Smooth muscle cell (in vitro differentiated cells): ENCODE data around the gene ZBTB20. TPM values are rescaled to one million over a fixed set of nuclear protein-coding genes. Genes with fewer than 3 reads are reported as not detected.

Experiments used
- DNase-seq: peaks from one replicate; lab custom pipeline; 2025; ENCODE audit not compliant: unreplicated experiment; lab: John Stamatoyannopoulos, UW
- H2AFZ ChIP-seq: fragments of 200-600 bp; sonication (generic); 2 replicates; pipeline ENCODE4 v1.6.0; 2016; ENCODE audit warnings: antibody characterized with exemption, low read depth, mild to moderate bottlenecking
- H3F3A ChIP-seq: fragments of 200-600 bp; sonication (generic); 2 replicates; pipeline ENCODE4 v1.6.0; 2017; ENCODE audit warnings: antibody characterized with exemption, low read depth
- H3K27ac ChIP-seq: fragments of 200-600 bp; sonication (generic); 2 replicates; pipeline ENCODE4 v1.5.1; 2016; ENCODE audit warnings: low read depth, mild to moderate bottlenecking
- H3K27me3 ChIP-seq: fragments of 200-600 bp; sonication (generic); 2 replicates; pipeline ENCODE4 v1.6.1; 2016; ENCODE audit warnings: low read depth, mild to moderate bottlenecking
- H3K36me3 ChIP-seq: fragments of 200-600 bp; sonication (generic); 2 replicates; pipeline ENCODE4 v1.5.1; 2016; ENCODE audit warnings: low read depth
- H3K4me1 ChIP-seq: fragments of 200-600 bp; sonication (generic); 2 replicates; pipeline ENCODE4 v1.5.1; 2016; ENCODE audit warnings: low read depth
- H3K4me2 ChIP-seq: fragments of 200-600 bp; sonication (generic); 2 replicates; pipeline ENCODE4 v1.6.0; 2016; ENCODE audit warnings: mild to moderate bottlenecking
- H3K4me3 ChIP-seq: fragments of 200-600 bp; sonication (generic); 2 replicates; pipeline ENCODE4 v1.5.1; 2016; ENCODE audit warnings: mild to moderate bottlenecking
- H3K79me2 ChIP-seq: fragments of 200-600 bp; sonication (generic); 2 replicates; pipeline ENCODE4 v1.6.0; 2016; ENCODE audit warnings: low read depth, mild to moderate bottlenecking
- H3K9ac ChIP-seq: fragments of 200-600 bp; sonication (generic); 2 replicates; pipeline ENCODE4 v1.6.0; 2016; ENCODE audit warnings: low read depth
- H3K9me3 ChIP-seq: fragments of 200-600 bp; sonication (generic); replicated peaks from 2 replicates; pipeline ENCODE4 v1.5.1; 2016; ENCODE audit warnings: low read depth
- H4K20me1 ChIP-seq: fragments of 200-600 bp; sonication (generic); 2 replicates; pipeline ENCODE4 v1.6.0; 2016; ENCODE audit warnings: low read depth
- CTCF ChIP-seq: fragments of 200-600 bp; sonication (generic); IDR thresholded peaks from 2 replicates; pipeline ENCODE4 v1.5.1; 2017; ENCODE audit warnings: borderline replicate concordance, mild to moderate bottlenecking, antibody characterized with exemption; ENCODE audit not compliant: insufficient read depth, poor library complexity, severe bottlenecking
- WGBS: methylation state at CpG from one replicate; pipeline ENCODE4 v1.1.7; 2016; ENCODE audit warnings: low lambda C conversion rate; 5-methylcytosine and 5-hydroxymethylcytosine counted together
- polyA plus RNA-seq: library from polyadenylated mRNA; unstranded; fragments of >200 nt; fragmentation: Nextera tagmentation; extraction: Ambion mirVana; gene quantifications from 2 replicates; pipeline ENCODE4 v1.2.1, GENCODE V29; 2016
- total RNA-seq: library from RNA; depleted of rRNA; stranded (reverse); fragments of >200 nt; gene quantifications from 2 replicates; pipeline ENCODE4 v1.2.3, GENCODE V29; 2014

ZBTB20 gene
- total and polyA plus RNA-seq, 2 experiments from 2014 or later: 4.9 to 6.8 TPM

GRCh38 chr3:114846779-114847178 is 300.3 kb downstream of the ZBTB20 start:
- Histone ChIP-seq H3K4me3 (no peak overlapping the region), H3K9ac (no peak overlapping the region), H3F3A (no peaks in the 10 kb centered on the region), H3K27me3 (no peaks in the 10 kb centered on the region), H2AFZ (no peak overlapping the region), H3K4me1 (no peaks in the 10 kb centered on the region), H3K79me2 (no peaks in the 10 kb centered on the region), H3K36me3 (no peaks in the 10 kb centered on the region), H3K9me3 (no peaks in the 10 kb centered on the region), H3K27ac (no peak overlapping the region), H3K4me2 (no peak overlapping the region), H4K20me1 (no peaks in the 10 kb centered on the region)
- WGBS: 80% methylated on average over 3 of the region's 3 CpGs
- no peak for TF ChIP-seq CTCF
- DNase-seq: no peak

GRCh38 chr3:114846252-114846651 is 300.8 kb downstream of the ZBTB20 start:
- no peak overlapping the region for H3K4me3 ChIP-seq
- no peaks in the 10 kb centered on the region for H3F3A ChIP-seq
- 81% methylated on average over 1 of the region's 1 CpG for WGBS
- no peak overlapping the region for H2AFZ ChIP-seq
- H3K79me2 ChIP-seq: no peaks in the 10 kb centered on the region
- DNase-seq: no peak
- H3K4me1 ChIP-seq: no peaks in the 10 kb centered on the region
- no peaks in the 10 kb centered on the region for H3K36me3 ChIP-seq
- no peak overlapping the region for H3K4me2 ChIP-seq
- H4K20me1 ChIP-seq: no peaks in the 10 kb centered on the region
- H3K27ac ChIP-seq: no peak overlapping the region
- H3K9me3 ChIP-seq: no peaks in the 10 kb centered on the region
- H3K9ac ChIP-seq: no peak overlapping the region
- no peaks in the 10 kb centered on the region for H3K27me3 ChIP-seq
- TF ChIP-seq CTCF: no peak

GRCh38 chr3:114841515-114841914 is 305.6 kb downstream of the ZBTB20 start:
- 88% methylated on average over 1 of the region's 1 CpG for WGBS
- H3K9me3 ChIP-seq: no peaks in the 10 kb centered on the region
- no peak overlapping the region for H3K4me3 ChIP-seq

More at GRCh38 chr3:114841515-114841914, 305.6 kb downstream of the ZBTB20 start:
- Histone ChIP-seq H3K4me1 (no peaks in the 10 kb centered on the region), H3F3A (no peaks in the 10 kb centered on the region), H3K9ac (no peak overlapping the region), H2AFZ (no peak overlapping the region), H3K27ac (no peak overlapping the region), H3K36me3 (no peaks in the 10 kb centered on the region), H4K20me1 (no peaks in the 10 kb centered on the region), H3K27me3 (no peaks in the 10 kb centered on the region), H3K79me2 (no peaks in the 10 kb centered on the region), H3K4me2 (no peak overlapping the region)
- no peak for TF ChIP-seq CTCF
- DNase-seq: no peak
